SK-N-SH treated with all-trans-retinoic acid at 6 μM for 48 hours (cell line): ENCODE data around the gene ALG3.

Experiments
- RARB ChIP-seq: fragments of 250-450 bp; sonication (Bioruptor Pico); IDR thresholded peaks from 2 replicates; pipeline ENCODE4 v1.8.0; 2021; ENCODE audit warnings: mild to moderate bottlenecking, moderate library complexity
- TCF4 ChIP-seq: fragments of 250-450 bp; sonication (Bioruptor Pico); IDR thresholded peaks from 2 replicates; pipeline ENCODE4 v1.8.0; 2021; ENCODE audit warnings: mild to moderate bottlenecking, moderate library complexity, borderline replicate concordance
- ZFP30 ChIP-seq: fragments of 450-650 bp; formaldehyde crosslinking; IDR thresholded peaks from 2 replicates; pipeline ENCODE4 v1.5.0; 2022; ENCODE audit warnings: mild to moderate bottlenecking, moderate library complexity

GRCh38 chr3:184258926-184259325 is 10.2 kb upstream of the ALG3 start:
- TF ChIP-seq TCF4 (CRISPR knock-in tag) = no peak
- no peak for TF ChIP-seq RARB
- no peak for TF ChIP-seq ZFP30 (CRISPR knock-in tag)
